CD14-positive monocyte (primary cell): ENCODE measurements around the gene ARHGEF3. TPM values are rescaled to one million over a fixed set of nuclear protein-coding genes. Genes with fewer than 3 reads are reported as not detected.
A peak's percentile ranks its signal among the peaks of the same experiment; 100 is the strongest.

Experiments used
- DNase-seq, 3 donors: peaks; one replicate each; pipeline ENCODE4 v3.0.0-alpha.2; 2011 to 2022
- H2AFZ ChIP-seq: 2 replicates; pipeline ENCODE4 v1.6.0; 2012; ENCODE audit warnings: mild to moderate bottlenecking, low read depth, low read length, inconsistent platforms; ENCODE audit not compliant: insufficient read depth, poor library complexity, severe bottlenecking
- H3K27ac ChIP-seq, 2 donors: 1 replicate in 1 of 2; 2 replicates in 1 of 2; pipeline ENCODE4 v1.5.1; 2012 to 2013; ENCODE audit warnings: low read length in 2 of 2, control low read depth in 1 of 2, inconsistent platforms in 1 of 2, low read depth in 1 of 2, mild to moderate bottlenecking in 1 of 2
- H3K27me3 ChIP-seq, 2 donors: one replicate each; pipeline versions ENCODE4 v1.6.0 to v1.6.1; 2011 to 2013; ENCODE audit warnings: low read length in 2 of 2; ENCODE audit not compliant: control insufficient read depth in 2 of 2, insufficient read depth in 2 of 2
- H3K36me3 ChIP-seq, 2 donors: replicated peaks in 1 of 2; 1 replicate in 1 of 2; 2 replicates in 1 of 2; pipeline versions ENCODE4 v1.5.1 to v1.6.1; 2012 to 2013; ENCODE audit warnings: low read length in 2 of 2, control low read depth in 1 of 2, inconsistent platforms in 1 of 2, mild to moderate bottlenecking in 1 of 2; ENCODE audit not compliant: insufficient read depth in 2 of 2, control insufficient read depth in 1 of 2
- H3K4me1 ChIP-seq, 2 donors: 1 replicate in 1 of 2; 2 replicates in 1 of 2; pipeline versions ENCODE4 v1.5.1 to v1.6.1; 2012 to 2013; ENCODE audit warnings: low read length in 2 of 2, control low read depth in 1 of 2, inconsistent platforms in 1 of 2, mild to moderate bottlenecking in 1 of 2, moderate library complexity in 1 of 2; ENCODE audit not compliant: insufficient read depth in 2 of 2, control insufficient read depth in 1 of 2
- H3K4me2 ChIP-seq: replicated peaks from 2 replicates; pipeline ENCODE3; 2012; ENCODE audit warnings: low read length, moderate library complexity, mild to moderate bottlenecking; ENCODE audit not compliant: poor library complexity, severe bottlenecking; ENCODE audit errors: extremely low read depth
- H3K4me3 ChIP-seq, 3 experiments: fragments of 200-600 bp in 1 of 3; sonication (generic) in 1 of 3; replicated peaks in 1 of 3; 1 replicate in 2 of 3; 2 replicates in 1 of 3; pipeline ENCODE4 v1.5.1; 2011 to 2013; ENCODE audit warnings: low read length in 3 of 3, mild to moderate bottlenecking in 3 of 3, control low read depth in 2 of 3, low read depth in 2 of 3, inconsistent platforms in 1 of 3, moderate library complexity in 1 of 3
- H3K79me2 ChIP-seq: 2 replicates; pipeline ENCODE4 v1.6.0; 2012; ENCODE audit warnings: mild to moderate bottlenecking, control low read depth, inconsistent platforms, low read length, moderate library complexity; ENCODE audit not compliant: insufficient read depth
- H3K9ac ChIP-seq: 2 replicates; pipeline ENCODE4 v1.6.0; 2017; ENCODE audit warnings: low read length, mild to moderate bottlenecking; ENCODE audit not compliant: insufficient read depth, poor library complexity, severe bottlenecking
- H3K9me3 ChIP-seq, 2 donors: replicated peaks in 1 of 2; 1 replicate in 1 of 2; 2 replicates in 1 of 2; pipeline versions ENCODE4 v1.5.1 to v1.6.1; 2012 to 2013; ENCODE audit warnings: low read length in 2 of 2, control low read depth in 1 of 2; ENCODE audit not compliant: control insufficient read depth in 1 of 2, insufficient read depth in 1 of 2
- H4K20me1 ChIP-seq: 2 replicates; pipeline ENCODE4 v1.6.0; 2012; ENCODE audit warnings: mild to moderate bottlenecking, low read length, control low read depth, moderate library complexity; ENCODE audit not compliant: insufficient read depth
- H3K27ac Mint-ChIP-seq, 7 donors: one replicate each; pipeline ENCODE4 v1.8.0; 2020; ENCODE audit warnings: mild to moderate bottlenecking in 7 of 7, mixed read lengths in 7 of 7, moderate library complexity in 6 of 7, inconsistent platforms in 2 of 7
- H3K27me3 Mint-ChIP-seq, 3 donors: one replicate each; pipeline ENCODE4 v1.8.0; 2021 to 2022; ENCODE audit warnings: low read depth in 3 of 3, mild to moderate bottlenecking in 3 of 3, mixed read lengths in 3 of 3, moderate library complexity in 3 of 3, inconsistent platforms in 1 of 3
- H3K36me3 Mint-ChIP-seq, 2 donors: one replicate each; pipeline ENCODE4 v1.8.0; 2020; ENCODE audit warnings: mixed read lengths in 2 of 2, inconsistent platforms in 1 of 2, mild to moderate bottlenecking in 1 of 2
- H3K4me1 Mint-ChIP-seq: one replicate; pipeline ENCODE4 v1.8.0; 2020; ENCODE audit warnings: mild to moderate bottlenecking, mixed read lengths
- H3K4me3 Mint-ChIP-seq, 2 donors: one replicate each; pipeline ENCODE4 v1.8.0; 2020; ENCODE audit warnings: mild to moderate bottlenecking in 2 of 2, mixed read lengths in 2 of 2, moderate library complexity in 1 of 2
- H3K9me3 Mint-ChIP-seq, 7 donors: one replicate each; pipeline ENCODE4 v1.8.0; 2020 to 2022; ENCODE audit warnings: mixed read lengths in 7 of 7, mild to moderate bottlenecking in 6 of 7, moderate library complexity in 6 of 7, inconsistent platforms in 2 of 7
- CTCF ChIP-seq: fragments of 200-600 bp; IDR thresholded peaks from one replicate; pipeline ENCODE4 v1.8.0; 2022; ENCODE audit warnings: antibody characterized with exemption, mild to moderate bottlenecking
- WGBS: methylation state at CpG from one replicate; pipeline ENCODE4 v1.1.5; 2013; ENCODE audit warnings: missing lambda C conversion rate; ENCODE audit not compliant: insufficient coverage; 5-methylcytosine and 5-hydroxymethylcytosine counted together
- intact Hi-C, 2 donors: fragments of 100-400 bp; cut with micrococcal nuclease; formaldehyde crosslinking; loops; one replicate each; pipeline versions ENCODE4 v1.15.0 to v1.15.1; 2023
- polyA plus RNA-seq, 3 donors: library from polyadenylated mRNA; depleted of rRNA in 1 of 3; unstranded in 2 of 3; stranded (reverse) in 1 of 3; fragments of 300-500 nt in 2 of 3; fragments of >200 nt in 1 of 3; fragmentation: Illumina TruSeq in 2 of 3; gene quantifications; 1 replicate in 2 of 3; 2 replicates in 1 of 3; pipeline ENCODE4 v1.2.3, GENCODE V29; 2012 to 2021

ARHGEF3 gene
- polyA plus RNA-seq, 3 donors, result 22.6 to 29.5 (median 26.5) TPM

DNA sequence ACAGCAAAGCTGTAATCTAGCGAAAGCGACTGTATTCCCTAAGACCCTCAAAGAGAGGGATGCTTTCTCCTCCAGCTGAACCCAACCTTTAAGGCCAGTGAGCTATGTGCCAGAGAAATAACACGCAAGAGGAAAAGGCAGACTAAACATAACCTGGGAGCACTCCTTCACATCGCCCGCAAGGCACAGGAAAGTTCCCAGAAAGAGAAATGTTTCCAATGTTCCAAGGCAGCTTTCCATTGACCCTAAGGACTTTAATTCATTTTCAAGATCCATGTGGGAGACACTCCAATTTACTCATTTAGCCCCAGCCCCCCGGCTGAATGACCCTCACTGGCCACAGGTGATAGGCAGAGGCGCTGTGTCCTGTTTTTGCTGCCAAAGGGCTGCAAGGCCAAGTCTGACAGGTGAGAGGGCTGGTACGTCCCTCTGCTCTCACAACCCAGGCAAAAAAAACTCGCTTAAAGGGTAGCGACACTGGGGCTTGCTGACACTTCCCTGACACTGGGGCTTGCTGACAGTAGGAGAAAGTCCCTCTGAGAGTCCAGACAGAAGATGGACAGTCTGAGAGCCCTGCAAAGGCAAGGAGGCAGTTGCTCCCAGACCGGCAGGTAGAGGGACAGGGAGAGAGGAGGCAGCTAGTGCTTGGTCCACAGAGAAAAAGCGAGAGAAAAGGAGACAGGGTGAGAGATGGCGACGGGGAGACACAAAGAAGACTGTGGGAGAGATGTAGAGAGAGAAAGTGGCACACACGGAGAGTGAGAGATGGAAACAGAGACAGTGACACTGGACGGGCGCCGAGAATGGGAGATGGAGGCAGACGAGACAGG lies 702 bp downstream of the ARHGEF3 start:
- peak overlapping the region; percentile 99 to 100 for H3K4me3 Mint-ChIP-seq
- 33% methylated on average over 16 of the region's 19 CpGs for WGBS
- no peak for TF ChIP-seq CTCF
- peak overlapping the region; percentile 56 to 95 (median 93) for H3K4me3 ChIP-seq
- peaks cover 56% of the 10 kb centered on the region for H3K79me2 ChIP-seq
- H2AFZ ChIP-seq, result peak overlapping the region; percentile 91
- peaks cover 0 to 2% (median 2%) of the 10 kb centered on the region in 3 donors for H3K27me3 Mint-ChIP-seq
- H4K20me1 ChIP-seq, result peaks cover 17% of the 10 kb centered on the region
- no peaks in the 10 kb centered on the region for H3K36me3 ChIP-seq
- H3K4me2 ChIP-seq, result peak overlapping the region; percentile 88
- peak overlapping the region; percentile 84 to 93 (median 88) for H3K27ac Mint-ChIP-seq
- no peaks in the 10 kb centered on the region for H3K27me3 ChIP-seq
- peaks cover 41 to 62% of the 10 kb centered on the region in 2 donors for H3K4me1 ChIP-seq
- intact Hi-C loops, result loop anchor here (2.0 to 10.0 kb wide), 6 partner anchors 48 to 246 kb away; partner anchors contain the start of genes CCDC66 (in 1 of the 2) and TASOR (in 1 of the 2)
- peak overlapping the region; percentile 71 for H3K9ac ChIP-seq
- H3K9me3 Mint-ChIP-seq, result peaks cover 0 to 2% (median 0%) of the 10 kb centered on the region in 7 donors
- no peak for DNase-seq
- peaks cover 6 to 19% of the 10 kb centered on the region in 2 donors for H3K36me3 Mint-ChIP-seq
- H3K9me3 ChIP-seq, result no peaks in the 10 kb centered on the region
- H3K27ac ChIP-seq, result peak overlapping the region; percentile 36 to 85
- peaks cover 47% of the 10 kb centered on the region for H3K4me1 Mint-ChIP-seq

DNA sequence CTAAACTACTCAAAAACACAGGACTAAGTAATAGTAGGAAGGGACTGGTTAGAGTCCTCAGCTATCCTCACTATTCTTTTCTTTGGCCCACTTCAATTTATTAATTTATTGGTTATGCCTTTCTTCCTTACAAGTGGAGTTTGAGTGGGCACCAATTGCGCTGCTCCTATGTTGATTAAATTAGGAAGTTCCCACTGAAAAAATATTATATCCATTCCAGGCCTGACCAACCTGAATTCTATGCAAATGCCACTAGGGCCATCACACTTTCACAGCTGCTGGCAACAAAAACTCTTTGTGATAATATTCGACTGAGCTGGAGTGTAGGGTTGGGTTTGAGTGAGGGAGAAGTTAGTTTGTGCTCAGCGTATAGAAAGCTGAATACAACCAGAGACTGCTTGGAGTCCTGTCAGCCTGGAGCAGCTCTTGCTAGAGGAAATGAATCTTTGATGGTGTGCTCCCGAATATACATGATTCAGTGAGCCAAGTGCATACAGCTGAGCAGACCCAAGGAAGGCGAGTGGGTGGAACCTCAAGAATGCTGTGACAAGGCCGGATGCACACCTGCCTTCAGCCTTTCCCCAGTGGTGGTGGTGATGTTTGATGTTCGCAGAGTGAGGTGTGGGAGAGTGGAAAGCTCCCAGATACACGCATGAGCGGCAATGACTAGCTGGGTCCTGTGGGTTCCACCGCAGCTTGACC lies 1.5 kb downstream of the ARHGEF3 start:
- DNase-seq, result no peak
- Histone ChIP-seq H3K27me3 (no peaks in the 10 kb centered on the region), H3K4me2 (peak overlapping the region; percentile 88), H3K9ac (peak overlapping the region; percentile 71), H2AFZ (peak overlapping the region; percentile 91), H3K4me1 (peaks cover 49 to 69% of the 10 kb centered on the region in 2 donors), H4K20me1 (peaks cover 17% of the 10 kb centered on the region), H3K79me2 (peaks cover 63% of the 10 kb centered on the region), H3K4me3 (peak overlapping the region; percentile 56 to 95 (median 93)), H3K27ac (peak overlapping the region in 1 of 2 donors; percentile 85), H3K36me3 (no peaks in the 10 kb centered on the region), H3K9me3 (no peaks in the 10 kb centered on the region)
- WGBS, result 41% methylated on average over 8 of the region's 10 CpGs
- intact Hi-C loops, result loop anchor here (2.0 to 10.0 kb wide), 6 partner anchors 47 to 245 kb away; partner anchors contain the start of genes CCDC66 (in 1 of the 2) and TASOR (in 1 of the 2)
- Mint-ChIP-seq H3K27ac (peak overlapping the region in 5 of 7 donors; percentile 32 to 90 (median 79)), H3K4me3 (peak overlapping the region; percentile 99 to 100), H3K36me3 (peaks cover 6 to 22% of the 10 kb centered on the region in 2 donors), H3K4me1 (peaks cover 54% of the 10 kb centered on the region), H3K9me3 (peaks cover 0 to 3% (median 0%) of the 10 kb centered on the region in 7 donors), H3K27me3 (peaks cover 0 to 5% (median 4%) of the 10 kb centered on the region in 3 donors)
- TF ChIP-seq CTCF, result no peak
